ENCODE results near the gene ERI2.
"Not testable (repeated sequence)": the region's sequence is repeated elsewhere in the genome, so short reads cannot be mapped to it uniquely, and the experiment has no call there.

ERI2 gene

DNA sequence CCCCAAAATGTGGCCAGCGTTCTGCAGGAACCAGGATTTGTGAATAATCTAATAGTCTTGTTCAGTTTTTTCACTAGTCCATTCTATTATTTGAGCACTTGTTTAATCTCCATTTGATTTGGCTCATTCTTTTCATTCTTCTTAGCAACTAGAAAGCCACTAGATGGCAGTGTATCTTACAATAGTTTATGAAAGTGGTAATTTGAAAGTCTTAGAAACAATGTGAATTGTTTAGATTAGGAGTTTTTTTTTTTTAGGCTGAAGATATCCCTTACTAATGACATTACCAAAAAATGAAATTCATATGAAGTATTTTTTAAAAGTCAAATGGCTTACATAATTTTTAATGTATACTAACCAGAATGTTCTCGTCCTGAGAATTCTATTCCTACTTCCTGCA is 6.7 kb downstream of the ERI2 start:
- Mint-ChIP-seq H3K27me3 (no peaks in the 10 kb centered on the region), H3K36me3 (no peaks in the 10 kb centered on the region), H3K27ac (no peak overlapping the region), H3K4me3 (no peak overlapping the region), H3K9me3 (ENCODE audit: low read depth) (no peaks in the 10 kb centered on the region), H3K4me1 (ENCODE audit: low read depth) (peaks cover 10% of the 10 kb centered on the region)

DNA sequence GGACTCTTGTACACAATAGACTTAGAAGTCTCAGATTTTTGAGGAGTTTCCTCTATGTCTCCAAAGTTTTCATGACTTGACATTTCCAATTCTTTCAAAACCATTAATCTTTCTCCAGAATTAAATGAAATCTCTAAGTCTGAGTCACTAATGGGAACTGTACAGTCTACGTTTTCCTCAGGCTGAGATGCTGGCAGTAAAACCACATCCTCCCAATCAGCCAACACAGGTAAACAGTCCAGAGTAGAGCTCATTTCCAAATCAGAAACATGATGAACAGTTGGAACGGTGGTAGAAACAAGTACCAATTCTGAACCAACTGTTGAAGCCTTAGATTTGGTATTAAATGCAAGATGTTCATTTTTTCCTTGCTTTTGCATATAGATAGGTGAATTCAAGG is 7.9 kb downstream of the ERI2 start:
- Mint-ChIP-seq H3K27me3 (no peaks in the 10 kb centered on the region), H3K36me3 (no peaks in the 10 kb centered on the region), H3K4me1 (ENCODE audit: low read depth) (peaks cover 10% of the 10 kb centered on the region), H3K4me3 (no peak overlapping the region), H3K9me3 (ENCODE audit: low read depth) (no peaks in the 10 kb centered on the region), H3K27ac (no peak overlapping the region)

GRCh38 chr16:20791923-20792612 is 14.2 kb downstream of the ERI2 start:
- Mint-ChIP-seq H3K27me3 (no peaks in the 10 kb centered on the region), H3K9me3 (ENCODE audit: low read depth) (no peaks in the 10 kb centered on the region), H3K27ac (no peak overlapping the region), H3K4me3 (no peak overlapping the region), H3K4me1 (ENCODE audit: low read depth) (no peaks in the 10 kb centered on the region), H3K36me3 (peaks cover 3% of the 10 kb centered on the region)

- H3K9me3 Mint-ChIP-seq (ENCODE audit: low read depth) = no peaks in the 10 kb centered on the region
- H3K4me3 Mint-ChIP-seq = no peak overlapping the region
- no peaks in the 10 kb centered on the region for H3K27me3 Mint-ChIP-seq
- H3K36me3 Mint-ChIP-seq = peaks cover 3% of the 10 kb centered on the region
- H3K27ac Mint-ChIP-seq = no peak overlapping the region
- no peaks in the 10 kb centered on the region for H3K4me1 Mint-ChIP-seq (ENCODE audit: low read depth)
Measured at GRCh38 chr16:20789130-20789529, 17.1 kb downstream of the ERI2 start.

DNA sequence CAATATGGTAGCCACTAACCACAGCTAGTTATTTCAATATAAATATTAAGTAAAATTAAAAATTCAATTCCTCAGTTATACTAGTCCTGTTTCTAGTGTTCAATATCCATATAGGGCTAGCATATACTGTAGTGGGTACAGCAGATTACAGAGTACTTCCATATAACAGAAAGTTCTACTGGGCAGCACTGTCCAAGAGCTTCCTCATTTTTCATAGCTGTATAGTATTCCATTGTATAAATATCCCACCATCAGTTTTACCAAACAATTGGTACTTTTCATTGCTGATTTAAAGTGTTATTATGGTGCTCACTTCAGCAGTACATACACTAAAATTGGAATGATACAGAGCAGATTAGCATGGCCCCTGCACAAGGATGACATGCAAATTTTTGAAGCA is 22.1 kb downstream of the ERI2 start:
- Mint-ChIP-seq H3K4me3 (no peak overlapping the region), H3K4me1 (ENCODE audit: low read depth) (no peaks in the 10 kb centered on the region), H3K27ac (no peak overlapping the region), H3K36me3 (peaks cover 2% of the 10 kb centered on the region), H3K27me3 (no peaks in the 10 kb centered on the region), H3K9me3 (ENCODE audit: low read depth) (no peaks in the 10 kb centered on the region)

GRCh38 chr16:20782470-20782869 is 23.8 kb downstream of the ERI2 start:
- no peak overlapping the region for H3K27ac Mint-ChIP-seq
- H3K36me3 Mint-ChIP-seq = peaks cover 4% of the 10 kb centered on the region
- no peaks in the 10 kb centered on the region for H3K27me3 Mint-ChIP-seq
- H3K4me3 Mint-ChIP-seq = no peak overlapping the region
- no peaks in the 10 kb centered on the region for H3K4me1 Mint-ChIP-seq (ENCODE audit: low read depth)
- no peaks in the 10 kb centered on the region for H3K9me3 Mint-ChIP-seq (ENCODE audit: low read depth)

GRCh38 chr16:20781697-20782096 is 24.6 kb downstream of the ERI2 start:
- no peak overlapping the region for H3K27ac Mint-ChIP-seq
- H3K27me3 Mint-ChIP-seq = no peaks in the 10 kb centered on the region
- H3K36me3 Mint-ChIP-seq = peaks cover 8% of the 10 kb centered on the region
- no peaks in the 10 kb centered on the region for H3K4me1 Mint-ChIP-seq (ENCODE audit: low read depth)
- H3K4me3 Mint-ChIP-seq = no peak overlapping the region
- H3K9me3 Mint-ChIP-seq (ENCODE audit: low read depth) = no peaks in the 10 kb centered on the region

DNA sequence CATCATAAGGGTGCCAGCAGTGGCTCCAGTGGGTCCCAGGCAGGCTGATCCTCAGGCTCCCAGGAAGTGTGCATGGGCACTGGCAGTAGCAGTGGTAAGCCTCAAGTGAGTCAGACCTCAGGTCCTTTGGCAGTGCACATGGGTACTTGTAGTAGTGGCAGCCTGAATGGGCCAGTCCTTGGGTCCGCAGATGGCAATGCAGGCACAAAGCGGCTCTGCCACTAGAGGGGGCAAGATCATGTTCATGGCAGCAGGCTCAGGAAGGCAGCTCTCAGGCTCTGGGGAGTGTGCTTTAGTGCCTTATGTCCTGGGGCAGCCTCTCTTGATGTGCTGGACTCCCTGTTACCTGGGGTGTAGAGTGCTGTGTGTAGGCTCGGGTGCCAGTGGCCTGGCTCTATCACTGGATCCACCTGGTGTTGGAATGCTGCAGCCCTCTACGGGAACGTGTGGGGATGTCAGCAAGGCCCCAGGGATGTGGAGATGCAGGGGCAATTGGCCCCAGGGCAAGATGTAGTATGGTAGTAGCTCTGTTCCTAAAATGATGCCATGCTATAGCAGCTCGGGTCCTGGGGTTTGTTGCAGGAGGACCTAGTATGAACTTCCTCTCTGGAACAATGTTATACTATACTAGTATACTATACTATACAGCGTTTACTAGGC is 31.4 kb downstream of the ERI2 start:
- H3K27me3 Mint-ChIP-seq = no peaks in the 10 kb centered on the region
- H3K9me3 Mint-ChIP-seq (ENCODE audit: low read depth) = no peaks in the 10 kb centered on the region
- H3K27ac Mint-ChIP-seq = no peak overlapping the region
- no peaks in the 10 kb centered on the region for H3K4me1 Mint-ChIP-seq (ENCODE audit: low read depth)
- peaks cover 16% of the 10 kb centered on the region for H3K36me3 Mint-ChIP-seq
- no peak overlapping the region for H3K4me3 Mint-ChIP-seq

GRCh38 chr16:20773679-20774078 is 32.6 kb downstream of the ERI2 start:
- no peak overlapping the region for H3K27ac Mint-ChIP-seq
- peaks cover 13% of the 10 kb centered on the region for H3K36me3 Mint-ChIP-seq
- H3K27me3 Mint-ChIP-seq = no peaks in the 10 kb centered on the region
- H3K4me3 Mint-ChIP-seq = no peak overlapping the region
- H3K9me3 Mint-ChIP-seq (ENCODE audit: low read depth) = no peaks in the 10 kb centered on the region
- no peaks in the 10 kb centered on the region for H3K4me1 Mint-ChIP-seq (ENCODE audit: low read depth)

GRCh38 chr16:20768818-20769217 is 37.5 kb downstream of the ERI2 start:
- Mint-ChIP-seq H3K27me3 (no peaks in the 10 kb centered on the region), H3K4me3 (no peak overlapping the region), H3K9me3 (ENCODE audit: low read depth) (no peaks in the 10 kb centered on the region), H3K27ac (no peak overlapping the region), H3K4me1 (ENCODE audit: low read depth) (peaks cover 15% of the 10 kb centered on the region), H3K36me3 (peaks cover 8% of the 10 kb centered on the region)

- Mint-ChIP-seq H3K27me3 (no peaks in the 10 kb centered on the region), H3K4me1 (ENCODE audit: low read depth) (peaks cover 22% of the 10 kb centered on the region), H3K9me3 (ENCODE audit: low read depth) (no peaks in the 10 kb centered on the region), H3K27ac (no peak overlapping the region), H3K36me3 (peaks cover 8% of the 10 kb centered on the region), H3K4me3 (no peak overlapping the region)
Measured at GRCh38 chr16:20768121-20768520, 38.2 kb downstream of the ERI2 start.

DNA sequence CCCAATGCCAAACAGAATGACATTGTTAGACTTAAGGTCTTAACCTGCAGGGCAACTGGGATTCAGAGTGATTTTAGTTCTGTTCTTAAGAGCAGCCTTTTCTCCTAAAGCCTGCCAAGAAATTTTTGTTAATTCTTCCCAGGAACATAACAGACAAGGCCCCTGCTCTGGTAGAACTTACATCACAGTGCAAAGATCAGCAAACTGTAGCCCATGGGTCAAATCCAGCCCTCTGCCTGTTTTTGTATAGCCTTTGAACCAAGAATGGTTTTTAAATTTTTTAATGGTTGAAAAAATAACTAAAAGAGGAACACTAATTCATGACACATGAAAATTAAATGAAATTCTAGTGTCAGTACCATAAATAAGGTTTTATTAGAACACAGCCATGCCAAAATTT is 38.7 kb downstream of the ERI2 start:
- Mint-ChIP-seq H3K4me3 (no peak overlapping the region), H3K4me1 (ENCODE audit: low read depth) (peaks cover 28% of the 10 kb centered on the region), H3K27me3 (no peaks in the 10 kb centered on the region), H3K9me3 (ENCODE audit: low read depth) (no peaks in the 10 kb centered on the region), H3K36me3 (peaks cover 8% of the 10 kb centered on the region), H3K27ac (no peak overlapping the region)

DNA sequence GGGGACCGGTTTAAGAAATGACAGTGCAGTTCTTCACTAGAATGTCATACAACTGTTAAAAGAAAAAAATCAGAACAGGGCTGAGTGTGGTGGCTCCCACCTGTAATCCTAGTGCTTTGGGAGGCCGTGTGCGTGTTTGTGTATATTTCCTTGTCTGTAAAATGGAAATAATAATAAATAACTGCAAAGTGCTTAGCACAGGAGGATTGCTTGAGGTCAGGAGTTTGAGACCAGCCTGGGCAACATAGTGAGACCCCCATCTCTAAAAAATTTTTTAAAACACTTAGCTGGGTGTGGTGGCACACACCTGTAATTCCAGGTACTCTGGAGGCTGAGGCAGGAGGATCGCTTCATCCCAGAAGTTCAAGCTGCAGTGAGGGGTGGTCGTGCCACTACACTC is 40.0 kb downstream of the ERI2 start:
- H3K27me3 Mint-ChIP-seq = no peaks in the 10 kb centered on the region
- H3K4me3 Mint-ChIP-seq = no peak overlapping the region
- H3K9me3 Mint-ChIP-seq (ENCODE audit: low read depth) = no peaks in the 10 kb centered on the region
- peaks cover 5% of the 10 kb centered on the region for H3K36me3 Mint-ChIP-seq
- H3K4me1 Mint-ChIP-seq (ENCODE audit: low read depth) = peaks cover 33% of the 10 kb centered on the region
- no peak overlapping the region for H3K27ac Mint-ChIP-seq

DNA sequence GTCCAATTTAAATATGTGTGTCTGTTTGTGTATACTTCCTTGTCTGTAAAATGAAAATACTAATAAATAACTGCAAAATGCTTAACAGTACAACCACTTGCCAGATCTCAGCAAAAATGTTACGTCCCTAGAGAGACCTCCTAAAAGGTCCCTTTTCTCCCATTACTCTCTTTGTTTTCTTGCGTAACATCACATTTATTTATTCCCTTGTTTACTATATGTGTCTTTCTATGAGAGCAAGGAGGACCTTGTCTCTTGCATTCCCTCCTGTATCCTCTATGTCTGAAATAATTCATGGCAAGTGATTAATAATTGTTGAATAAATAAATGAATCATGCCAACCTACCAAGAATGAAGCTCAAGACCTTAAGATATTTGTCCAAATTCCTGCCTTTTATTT is 40.5 kb downstream of the ERI2 start:
- Mint-ChIP-seq H3K36me3 (peaks cover 8% of the 10 kb centered on the region), H3K27ac (no peak overlapping the region), H3K9me3 (ENCODE audit: low read depth) (no peaks in the 10 kb centered on the region), H3K4me1 (ENCODE audit: low read depth) (peaks cover 33% of the 10 kb centered on the region), H3K4me3 (no peak overlapping the region), H3K27me3 (no peaks in the 10 kb centered on the region)

GRCh38 chr16:20764448-20764847 is 41.8 kb downstream of the ERI2 start:
- not testable (repeated sequence) for H3K4me3 Mint-ChIP-seq; H3K9me3 Mint-ChIP-seq (ENCODE audit: low read depth); H3K27me3 Mint-ChIP-seq
- H3K36me3 Mint-ChIP-seq = peaks cover 11% of the 10 kb centered on the region
- peak overlapping the region; percentile 94 for H3K27ac Mint-ChIP-seq
- peaks cover 33% of the 10 kb centered on the region for H3K4me1 Mint-ChIP-seq (ENCODE audit: low read depth)
